Subcutaneous adipose tissue (tissue), 4 donors: Measurements from ENCODE around the gene NFX1. TPM values are rescaled to one million over a fixed set of nuclear protein-coding genes. Genes with fewer than 3 reads are reported as not detected.

Experiments used
- total RNA-seq, 4 donors: library from RNA; depleted of rRNA; stranded (reverse); fragments of >200 nt; gene quantifications; one replicate each; pipeline ENCODE4 v1.1.0, GENCODE V29; 2016
- TF ChIP-seq, protein P1 (sequence below): fragments of 450-650 bp; IDR thresholded peaks from one replicate; pipeline ENCODE4 v1.5.1; 2016; ENCODE audit warnings: low read depth, mild to moderate bottlenecking, control low read depth, antibody characterized with exemption, moderate library complexity

NFX1 gene
- total RNA-seq, 4 donors from 2014 or later: 33.5 to 43.2 (median 39.0) TPM

GRCh38 chr9:33287087-33287490, 3.2 kb upstream of the NFX1 start:
- TF ChIP-seq, protein P1, sequence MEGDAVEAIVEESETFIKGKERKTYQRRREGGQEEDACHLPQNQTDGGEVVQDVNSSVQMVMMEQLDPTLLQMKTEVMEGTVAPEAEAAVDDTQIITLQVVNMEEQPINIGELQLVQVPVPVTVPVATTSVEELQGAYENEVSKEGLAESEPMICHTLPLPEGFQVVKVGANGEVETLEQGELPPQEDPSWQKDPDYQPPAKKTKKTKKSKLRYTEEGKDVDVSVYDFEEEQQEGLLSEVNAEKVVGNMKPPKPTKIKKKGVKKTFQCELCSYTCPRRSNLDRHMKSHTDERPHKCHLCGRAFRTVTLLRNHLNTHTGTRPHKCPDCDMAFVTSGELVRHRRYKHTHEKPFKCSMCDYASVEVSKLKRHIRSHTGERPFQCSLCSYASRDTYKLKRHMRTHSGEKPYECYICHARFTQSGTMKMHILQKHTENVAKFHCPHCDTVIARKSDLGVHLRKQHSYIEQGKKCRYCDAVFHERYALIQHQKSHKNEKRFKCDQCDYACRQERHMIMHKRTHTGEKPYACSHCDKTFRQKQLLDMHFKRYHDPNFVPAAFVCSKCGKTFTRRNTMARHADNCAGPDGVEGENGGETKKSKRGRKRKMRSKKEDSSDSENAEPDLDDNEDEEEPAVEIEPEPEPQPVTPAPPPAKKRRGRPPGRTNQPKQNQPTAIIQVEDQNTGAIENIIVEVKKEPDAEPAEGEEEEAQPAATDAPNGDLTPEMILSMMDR: no peak

DNA sequence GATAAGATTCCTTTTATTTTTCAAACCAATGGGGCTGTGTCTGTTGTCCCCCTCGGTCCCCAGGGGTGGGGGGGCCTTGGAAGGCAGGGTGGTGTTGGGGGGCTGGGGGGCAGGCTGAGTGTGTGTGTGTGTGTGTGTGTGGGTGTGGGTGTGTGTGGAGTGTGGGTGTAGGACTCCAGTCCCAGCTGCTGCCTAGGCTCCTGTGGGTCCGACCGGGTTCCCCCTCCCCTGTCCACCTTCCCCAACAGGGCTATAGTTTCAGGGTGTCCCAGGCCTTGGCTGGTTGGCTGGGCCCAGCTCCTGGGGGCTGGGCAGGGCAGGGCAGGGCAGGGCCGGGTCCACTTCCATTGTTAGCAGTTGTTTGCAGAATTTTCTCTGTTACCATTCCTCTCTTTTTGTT, 2.1 kb upstream of the NFX1 start:
- TF ChIP-seq, protein P1: no peak

- TF ChIP-seq, protein P1: no peak
Measured at GRCh38 chr9:33288828-33289483, 1.4 kb upstream of the NFX1 start.

DNA sequence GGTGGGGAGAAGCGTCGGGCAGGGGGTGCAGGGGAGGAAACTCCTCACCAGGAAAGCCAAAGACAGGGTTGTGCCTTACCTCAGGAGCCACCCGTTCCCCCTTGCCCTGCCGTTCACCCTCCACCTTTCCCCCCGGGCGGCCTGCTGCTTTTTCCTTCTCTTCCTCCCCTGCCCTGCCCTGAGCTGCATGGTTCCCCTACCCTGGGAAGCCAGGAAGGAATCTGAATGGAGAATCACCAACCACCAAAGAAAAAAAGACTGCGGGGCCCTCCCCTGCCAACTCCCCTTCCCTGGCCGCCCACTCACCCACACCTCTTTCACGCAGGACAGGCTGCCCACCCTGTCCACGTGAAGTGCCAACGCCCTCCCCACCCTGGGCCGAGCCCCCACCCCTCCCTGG, 820 bp upstream of the NFX1 start:
- TF ChIP-seq, protein P1: no peak

DNA sequence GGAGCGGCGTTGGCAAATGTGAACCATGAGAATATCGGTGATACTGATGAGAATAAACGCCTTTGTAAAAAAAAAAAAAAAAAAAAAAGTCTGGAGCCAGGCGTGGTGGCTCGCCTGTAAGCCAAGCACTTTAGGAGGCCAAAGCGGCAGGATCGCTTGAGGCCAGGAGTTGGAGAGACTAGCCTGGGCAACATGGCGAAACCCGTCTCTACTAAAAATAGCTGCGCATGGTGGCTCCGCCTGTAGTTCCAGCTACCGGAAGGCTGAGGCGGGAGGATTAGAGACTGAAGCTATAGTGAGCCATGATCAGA, 425 bp upstream of the NFX1 start:
- TF ChIP-seq, protein P1: no peak

- TF ChIP-seq, protein P1: no peak
Measured at GRCh38 chr9:33291031-33291397, 698 bp downstream of the NFX1 start.

GRCh38 chr9:33291901-33292300, 1.6 kb downstream of the NFX1 start:
- TF ChIP-seq, protein P1: no peak
